ENCODE data around the gene VPS37B. TPM values are rescaled to one million over a fixed set of nuclear protein-coding genes. Genes with fewer than 3 reads are reported as not detected.
"Not testable (repeated sequence)": the region's sequence is repeated elsewhere in the genome, so short reads cannot be mapped to it uniquely, and the experiment has no call there.

Gene VPS37B
- total and polyA plus RNA-seq, 5 donors, result 17.9 to 22.2 (median 19.3) TPM

- Histone ChIP-seq H3K9me3 (ENCODE audit: control insufficient read depth, low read length) (no peaks in the 10 kb centered on the region), H3K27me3 (ENCODE audit: control insufficient read depth, insufficient read depth) (no peaks in the 10 kb centered on the region), H3K4me3 (ENCODE audit: low read length) (no peak overlapping the region), H3K27ac (ENCODE audit: low read length) (no peak overlapping the region), H3K4me1 (ENCODE audit: control insufficient read depth, insufficient read depth, low read length) (peaks cover 28% of the 10 kb centered on the region)
- WGBS, result 78% methylated on average over 17 of the region's 17 CpGs
- intact Hi-C loops (cut with DNase I), result no loop called here
- DNase-seq (no peak), ATAC-seq (no peak)
These were observed 16.9 kb downstream of the VPS37B start for GRCh38 chr12:122878780-122879612.

- DNase-seq, result no peak
- ATAC-seq, result peak in 1 of 2 donors; percentile 22
- H3K27me3 ChIP-seq (ENCODE audit: control insufficient read depth, insufficient read depth), result no peaks in the 10 kb centered on the region
- WGBS, result 36% methylated on average over 3 of the region's 3 CpGs
- H3K4me3 ChIP-seq (ENCODE audit: low read length), result no peak overlapping the region
- intact Hi-C loops (cut with DNase I), result no loop called here
- H3K27ac ChIP-seq (ENCODE audit: low read length), result peak overlapping the region; percentile 1
- H3K9me3 ChIP-seq (ENCODE audit: control insufficient read depth, low read length), result no peaks in the 10 kb centered on the region
- H3K4me1 ChIP-seq (ENCODE audit: control insufficient read depth, insufficient read depth, low read length), result peaks cover 40% of the 10 kb centered on the region
These were observed 19.2 kb downstream of the VPS37B start for GRCh38 chr12:122876731-122877130.

GRCh38 chr12:122876281-122876680, 19.6 kb downstream of the VPS37B start:
- H3K27ac ChIP-seq (ENCODE audit: low read length); H3K27me3 ChIP-seq (ENCODE audit: control insufficient read depth, insufficient read depth); DNase-seq; intact Hi-C loops (cut with DNase I); H3K9me3 ChIP-seq (ENCODE audit: control insufficient read depth, low read length); H3K4me3 ChIP-seq (ENCODE audit: low read length); ATAC-seq: not testable (repeated sequence)
- WGBS, result 88% methylated on average over 5 of the region's 5 CpGs
- H3K4me1 ChIP-seq (ENCODE audit: control insufficient read depth, insufficient read depth, low read length), result peaks cover 40% of the 10 kb centered on the region

- ATAC-seq (no peak), DNase-seq (no peak)
- WGBS, result 64% methylated on average over 7 of the region's 7 CpGs
- intact Hi-C loops (cut with DNase I), result no loop called here
- Histone ChIP-seq H3K27me3 (ENCODE audit: control insufficient read depth, insufficient read depth) (no peaks in the 10 kb centered on the region), H3K27ac (ENCODE audit: low read length) (no peak overlapping the region), H3K4me1 (ENCODE audit: control insufficient read depth, insufficient read depth, low read length) (peaks cover 36% of the 10 kb centered on the region), H3K9me3 (ENCODE audit: control insufficient read depth, low read length) (no peaks in the 10 kb centered on the region), H3K4me3 (ENCODE audit: low read length) (no peak overlapping the region)
These were observed 20.2 kb downstream of the VPS37B start for GRCh38 chr12:122875590-122876220.

- no peak for DNase-seq
- WGBS, result 81% methylated on average over 12 of the region's 12 CpGs
- no peaks in the 10 kb centered on the region for H3K9me3 ChIP-seq (ENCODE audit: control insufficient read depth, low read length)
- H3K4me3 ChIP-seq (ENCODE audit: low read length), result no peak overlapping the region
- H3K4me1 ChIP-seq (ENCODE audit: control insufficient read depth, insufficient read depth, low read length), result peaks cover 25% of the 10 kb centered on the region
- H3K27me3 ChIP-seq (ENCODE audit: control insufficient read depth, insufficient read depth), result no peaks in the 10 kb centered on the region
- no peak for ATAC-seq
- intact Hi-C loops (cut with DNase I), result no loop called here
- H3K27ac ChIP-seq (ENCODE audit: low read length), result peak overlapping the region; percentile 32
These were observed 21.8 kb downstream of the VPS37B start for GRCh38 chr12:122874081-122874480.

- Histone ChIP-seq H3K27me3 (ENCODE audit: control insufficient read depth, insufficient read depth) (no peaks in the 10 kb centered on the region), H3K4me1 (ENCODE audit: control insufficient read depth, insufficient read depth, low read length) (peaks cover 21% of the 10 kb centered on the region), H3K27ac (ENCODE audit: low read length) (peak overlapping the region; percentile 42), H3K9me3 (ENCODE audit: control insufficient read depth, low read length) (no peaks in the 10 kb centered on the region), H3K4me3 (ENCODE audit: low read length) (no peak overlapping the region)
- intact Hi-C loops (cut with DNase I), result no loop called here
- DNase-seq (peak in 1 of 3 donors; percentile 37), ATAC-seq (no peak)
- 65% methylated on average over 4 of the region's 4 CpGs for WGBS
These were observed 22.4 kb downstream of the VPS37B start for GRCh38 chr12:122873540-122873939.

- Histone ChIP-seq H3K4me1 (ENCODE audit: control insufficient read depth, insufficient read depth, low read length) (peaks cover 23% of the 10 kb centered on the region), H3K27ac (ENCODE audit: low read length) (peak overlapping the region; percentile 83), H3K9me3 (ENCODE audit: control insufficient read depth, low read length) (no peaks in the 10 kb centered on the region), H3K27me3 (ENCODE audit: control insufficient read depth, insufficient read depth) (no peaks in the 10 kb centered on the region), H3K4me3 (ENCODE audit: low read length) (peak overlapping the region; percentile 6)
- DNase-seq (peak in 1 of 3 donors; percentile 39), ATAC-seq (no peak)
- 50% methylated on average over 12 of the region's 12 CpGs for WGBS
- intact Hi-C loops (cut with DNase I), result no loop called here
These were observed 23.0 kb downstream of the VPS37B start for GRCh38 chr12:122872815-122873361.

GRCh38 chr12:122871851-122872780, 23.8 kb downstream of the VPS37B start:
- peak; percentile 61 to 84 for ATAC-seq
- intact Hi-C loops (cut with DNase I), result no loop called here
- WGBS, result 22% methylated on average over 23 of the region's 23 CpGs

GRCh38 chr12:122870867-122871664, 24.9 kb downstream of the VPS37B start:
- ATAC-seq (peak in 1 of 2 donors; percentile 30), DNase-seq (peak in 2 of 3 donors; percentile 68 to 80)
- Histone ChIP-seq H3K4me1 (ENCODE audit: control insufficient read depth, insufficient read depth, low read length) (peaks cover 23% of the 10 kb centered on the region), H3K27ac (ENCODE audit: low read length) (peak overlapping the region; percentile 85), H3K4me3 (ENCODE audit: low read length) (peak overlapping the region; percentile 50), H3K27me3 (ENCODE audit: control insufficient read depth, insufficient read depth) (no peaks in the 10 kb centered on the region), H3K9me3 (ENCODE audit: control insufficient read depth, low read length) (no peaks in the 10 kb centered on the region)
- intact Hi-C loops (cut with DNase I), result no loop called here
- WGBS, result 14% methylated on average over 15 of the region's 15 CpGs

More at GRCh38 chr12:122871851-122872780, 23.8 kb downstream of the VPS37B start:
- peak overlapping the region; percentile 85 for H3K27ac ChIP-seq (ENCODE audit: low read length)
- peak overlapping the region; percentile 50 for H3K4me3 ChIP-seq (ENCODE audit: low read length)
- peak; percentile 66 to 79 (median 78) for DNase-seq
- no peaks in the 10 kb centered on the region for H3K9me3 ChIP-seq (ENCODE audit: control insufficient read depth, low read length)
- no peaks in the 10 kb centered on the region for H3K27me3 ChIP-seq (ENCODE audit: control insufficient read depth, insufficient read depth)
- H3K4me1 ChIP-seq (ENCODE audit: control insufficient read depth, insufficient read depth, low read length), result peaks cover 23% of the 10 kb centered on the region
